NB4 (cell line): Measurements from ENCODE around the gene SLC49A4.

Source experiments
- DNase-seq: peaks from one replicate; pipeline ENCODE4 v3.0.0; 2010; ENCODE audit warnings: low read depth
- H3K4me3 ChIP-seq: one replicate; pipeline ENCODE4 v1.5.1; 2011; ENCODE audit warnings: mild to moderate bottlenecking, low read depth, low read length, moderate library complexity
- CTCF ChIP-seq: IDR thresholded peaks from one replicate; pipeline ENCODE4 v1.5.1; 2012; ENCODE audit warnings: low read depth, low read length
- MAX ChIP-seq: IDR thresholded peaks from 2 replicates; pipeline ENCODE4 v1.6.1; 2011; ENCODE audit warnings: low read depth, low read length
- MYC ChIP-seq: IDR thresholded peaks from 2 replicates; pipeline ENCODE4 v1.6.1; 2011; ENCODE audit warnings: low read depth, low read length
- POLR2A ChIP-seq: IDR thresholded peaks from 2 replicates; pipeline ENCODE4 v1.6.1; 2011; ENCODE audit warnings: mild to moderate bottlenecking; ENCODE audit not compliant: insufficient read length; ENCODE audit errors: extremely low read depth

Gene SLC49A4

GRCh38 chr3:122930063-122930997 lies 135.5 kb downstream of the SLC49A4 start:
- no peak overlapping the region for H3K4me3 ChIP-seq
- no peak for DNase-seq
- TF ChIP-seq POLR2A (no peak), CTCF (no peak), MAX (no peak), MYC (no peak)
